COLO668 (cell line): ENCODE measurements around the gene ADAMTS9.

Experiments used
- DNase-seq: peaks from one replicate; lab custom pipeline; 2025; ENCODE audit not compliant: unreplicated experiment; lab: John Stamatoyannopoulos, UW

ADAMTS9 gene

DNA sequence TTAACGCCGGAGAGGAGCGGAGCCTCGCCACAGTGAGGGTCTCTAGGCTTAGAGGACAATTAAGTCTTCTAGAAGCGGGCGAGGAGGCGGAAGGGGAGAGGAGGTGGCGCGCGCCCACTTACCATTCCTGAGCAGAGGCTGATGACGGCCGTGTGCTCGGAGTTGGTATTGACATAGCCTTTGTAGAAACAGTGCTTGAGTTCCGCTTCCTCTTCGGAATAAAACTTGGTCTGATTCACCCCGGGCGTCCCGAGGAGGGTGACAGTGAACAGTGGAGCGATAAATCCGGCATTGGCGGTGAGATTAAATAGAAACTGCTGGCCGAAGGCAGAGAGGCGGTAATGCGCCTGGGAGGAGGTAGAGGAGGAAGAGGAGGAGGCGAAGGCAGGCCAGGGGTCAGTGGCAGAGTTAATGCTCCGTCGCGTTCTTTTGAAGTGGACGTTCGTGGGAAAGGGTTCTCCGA is 1.3 kb downstream of the ADAMTS9 start:
- DNase-seq: peak; percentile 43

DNA sequence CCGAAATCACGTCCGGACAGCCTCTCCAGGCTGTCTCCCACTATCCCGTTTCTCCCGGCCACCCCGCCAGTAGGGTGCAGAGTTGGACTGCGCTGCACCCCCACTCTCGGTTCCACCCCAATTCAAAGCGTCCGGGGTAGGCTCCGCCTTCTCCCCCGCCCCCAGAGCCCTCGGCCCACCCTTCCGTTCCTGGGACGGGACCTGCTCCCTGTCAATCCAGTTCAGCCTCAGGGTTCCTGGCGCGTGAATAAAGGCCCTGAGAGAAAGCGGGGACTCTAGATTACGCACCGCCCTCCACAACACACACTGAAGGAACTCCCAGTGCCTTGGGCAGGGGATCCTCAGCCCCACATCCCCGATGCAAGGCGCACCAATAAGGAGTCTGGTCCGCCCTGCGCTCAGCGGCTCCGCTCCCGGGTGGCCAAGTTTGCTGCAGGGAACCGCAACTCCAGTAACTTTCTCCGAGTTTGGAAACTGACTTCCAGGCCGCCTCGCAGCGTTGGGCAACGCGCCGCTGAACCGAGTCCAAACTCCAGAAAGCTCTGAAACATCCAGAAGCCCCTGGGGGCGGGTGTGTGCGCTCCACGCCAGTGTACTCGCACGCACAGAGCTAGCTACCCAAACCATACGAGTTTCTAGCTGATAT is 1.9 kb downstream of the ADAMTS9 start:
- peak; percentile 51 for DNase-seq

DNA sequence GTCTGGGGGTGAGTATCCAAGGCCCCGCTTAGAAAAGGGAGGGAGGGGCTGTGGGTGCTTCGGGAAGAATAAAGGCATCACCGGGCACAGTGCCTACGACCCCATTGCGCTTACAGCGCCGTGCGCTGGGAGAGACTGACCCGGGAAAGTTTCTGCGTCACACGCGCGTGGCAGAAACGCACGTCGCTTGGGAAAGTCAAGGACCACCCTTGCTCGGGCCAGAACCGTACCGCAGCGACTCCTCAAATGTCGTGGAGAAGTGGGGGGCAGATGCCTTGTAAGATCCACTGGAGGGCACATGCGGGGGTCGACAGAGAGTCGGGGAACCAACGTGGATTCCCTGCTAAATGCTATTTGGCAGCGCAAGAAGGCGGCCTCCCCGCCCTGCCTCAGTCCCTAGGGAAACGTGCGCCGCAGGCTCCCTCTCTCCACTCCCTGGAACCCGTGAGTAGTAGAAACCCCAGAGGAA is 2.4 kb downstream of the ADAMTS9 start:
- DNase-seq: peak; percentile 19

DNA sequence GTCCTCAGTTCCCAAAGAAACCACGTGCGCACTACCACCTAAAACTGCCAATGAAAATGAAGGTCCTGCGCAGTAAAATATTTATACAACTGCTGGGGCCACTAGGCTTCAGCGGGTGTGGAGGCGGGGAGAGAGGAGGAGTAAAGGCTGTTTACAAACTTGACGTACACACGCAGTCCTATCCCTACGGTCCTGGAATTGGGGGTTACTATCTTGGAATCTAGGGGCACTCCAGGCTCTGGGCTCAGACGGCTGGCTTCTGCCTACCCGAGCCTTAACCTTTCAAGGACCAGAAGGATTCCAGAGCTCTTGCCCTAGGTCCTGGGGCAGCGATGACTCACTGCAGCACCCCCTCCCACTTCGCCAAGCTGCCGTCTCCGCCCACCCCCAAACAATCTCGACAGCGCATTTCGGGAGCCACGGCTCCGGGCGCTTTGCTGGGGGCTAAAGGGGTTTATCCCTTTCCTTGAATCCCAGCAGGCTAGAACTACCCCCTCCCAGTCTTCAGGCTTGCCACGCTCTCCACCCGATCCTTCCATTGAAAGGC is 3.0 kb downstream of the ADAMTS9 start:
- no peak for DNase-seq

DNA sequence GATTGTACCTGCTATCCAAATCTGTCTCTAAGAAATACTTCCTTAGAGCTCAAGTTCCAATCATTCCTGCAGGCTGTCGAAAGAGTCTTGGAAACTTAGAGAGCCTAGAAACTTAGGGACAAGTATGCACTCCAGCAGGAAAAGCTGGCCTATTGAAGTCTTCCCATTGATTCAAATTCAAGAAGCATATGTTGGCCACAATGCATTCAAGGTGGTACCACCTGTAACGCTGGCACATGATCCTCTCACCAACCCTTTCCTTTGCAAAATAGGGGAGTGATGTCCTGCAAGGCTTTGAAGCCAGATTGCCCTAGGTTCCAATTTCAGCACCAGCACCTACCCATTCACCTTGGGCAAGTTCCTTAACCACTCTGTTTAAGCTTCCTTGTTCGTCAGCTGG is 6.0 kb downstream of the ADAMTS9 start:
- DNase-seq: no peak

DNA sequence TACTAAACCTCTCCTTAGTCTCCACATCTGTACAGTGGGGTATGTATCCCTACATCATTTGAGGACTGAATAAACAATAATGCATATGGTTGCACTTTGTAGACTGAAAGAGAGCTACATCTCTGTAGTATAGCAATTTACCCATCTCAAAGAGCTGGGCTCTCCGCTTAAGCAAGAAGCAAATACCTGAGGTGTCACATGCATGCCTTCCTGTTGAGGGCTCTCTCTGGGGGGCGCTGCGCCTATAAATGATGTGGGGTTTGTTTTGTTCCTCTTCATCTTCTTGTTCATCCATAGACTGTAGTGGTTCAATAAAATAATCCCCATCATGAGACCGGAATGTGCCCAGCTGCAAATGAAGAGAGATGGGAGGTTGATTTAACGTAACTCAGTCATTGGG is 6.8 kb downstream of the ADAMTS9 start:
- no peak for DNase-seq

DNA sequence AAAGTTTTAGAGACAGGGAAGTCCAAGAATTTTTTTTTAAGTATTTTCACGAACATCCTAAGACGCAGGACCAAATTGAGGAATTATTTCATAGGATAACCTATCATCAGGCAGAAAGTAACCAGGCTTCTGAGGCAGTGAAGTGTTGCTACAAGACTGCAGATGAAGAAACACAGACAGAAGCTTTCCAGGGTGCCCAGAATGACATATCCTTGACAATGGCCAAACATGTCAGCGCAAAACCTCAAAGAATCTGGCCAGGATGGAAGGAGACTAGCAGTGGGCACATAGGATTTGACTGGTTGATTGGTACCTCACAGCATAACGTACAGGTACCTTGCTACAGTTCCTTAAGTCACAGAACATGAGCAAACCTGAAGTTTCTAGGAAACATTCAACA is 7.5 kb downstream of the ADAMTS9 start:
- DNase-seq: no peak

DNA sequence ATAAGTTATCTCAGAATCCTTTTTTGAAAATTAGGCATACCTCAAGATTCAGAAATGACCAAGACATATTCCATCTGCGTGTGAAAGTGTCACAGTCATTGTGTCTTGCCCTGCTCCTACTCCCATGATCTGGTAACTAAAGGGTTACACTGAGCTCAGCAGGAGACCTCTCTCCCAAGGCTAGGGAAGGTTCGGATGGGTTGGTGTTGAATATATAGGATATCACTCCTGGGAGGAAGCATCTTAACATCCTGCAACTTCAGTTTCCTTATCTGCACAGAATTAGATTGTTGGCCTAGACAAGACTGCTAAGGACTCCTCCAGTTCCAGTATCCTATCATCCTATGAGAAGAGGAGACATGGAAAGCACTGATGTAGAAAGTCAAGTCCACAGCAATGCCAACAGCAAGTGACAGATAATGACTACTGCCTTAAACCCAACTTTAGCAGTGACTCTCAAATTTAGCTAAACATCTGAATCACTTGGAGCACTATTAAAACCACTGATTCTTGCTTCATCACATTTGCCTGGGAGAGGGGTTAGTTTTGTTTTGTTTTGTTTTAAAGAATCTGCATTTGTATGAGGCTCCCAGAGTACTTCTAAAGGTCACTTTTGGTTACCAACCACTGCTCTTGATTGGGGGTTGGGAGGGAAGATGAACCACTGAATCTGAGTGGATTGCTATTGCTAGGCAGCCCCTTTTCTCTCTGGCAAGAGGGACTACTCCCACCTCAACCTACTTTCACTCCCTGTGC is 9.7 kb downstream of the ADAMTS9 start:
- no peak for DNase-seq

DNA sequence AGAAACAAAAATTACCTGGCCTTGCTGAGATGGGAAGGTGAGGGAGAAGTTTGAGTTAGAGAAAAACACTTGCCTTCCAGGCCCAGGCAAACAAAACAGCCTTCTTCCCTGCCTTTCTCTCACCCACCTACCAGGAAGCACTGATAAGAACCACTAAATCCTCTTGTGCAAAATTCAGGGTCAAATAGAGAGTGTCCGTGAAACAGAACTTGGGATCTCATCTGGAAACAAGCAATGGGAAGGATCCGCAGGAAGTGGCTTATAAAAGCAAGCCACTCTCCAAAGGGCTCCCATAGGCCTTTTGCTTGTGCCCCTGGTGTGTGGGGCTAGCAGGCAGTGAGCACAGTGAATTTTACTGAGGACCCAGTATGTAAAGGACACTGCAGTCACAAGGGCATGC is 11.0 kb downstream of the ADAMTS9 start:
- DNase-seq: no peak

DNA sequence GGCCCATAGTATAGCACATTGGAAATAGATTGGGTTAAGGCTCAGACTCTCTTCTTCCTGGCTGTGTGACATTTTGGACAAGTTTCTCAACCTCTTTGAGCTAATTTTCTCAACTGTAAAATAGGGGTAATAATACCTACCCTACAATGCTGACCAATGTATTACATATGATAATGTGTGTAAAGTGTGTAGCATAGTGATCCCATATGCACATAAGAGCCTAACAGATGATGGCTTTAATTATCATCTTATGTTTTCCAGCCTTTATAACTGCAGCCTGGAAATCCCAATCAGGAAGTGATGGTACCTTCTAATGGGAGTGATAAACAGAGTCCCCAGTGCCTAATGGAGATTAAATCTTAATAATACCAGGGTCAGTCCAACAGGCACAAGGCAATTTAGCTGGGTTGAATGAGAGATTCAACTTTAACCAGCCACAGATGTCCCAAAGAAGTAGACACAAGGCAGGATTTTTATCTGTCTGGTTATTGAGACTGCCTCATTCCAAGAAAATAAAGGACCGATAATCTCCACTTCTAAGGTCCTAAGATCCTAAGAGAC is 12.0 kb downstream of the ADAMTS9 start:
- no peak for DNase-seq

DNA sequence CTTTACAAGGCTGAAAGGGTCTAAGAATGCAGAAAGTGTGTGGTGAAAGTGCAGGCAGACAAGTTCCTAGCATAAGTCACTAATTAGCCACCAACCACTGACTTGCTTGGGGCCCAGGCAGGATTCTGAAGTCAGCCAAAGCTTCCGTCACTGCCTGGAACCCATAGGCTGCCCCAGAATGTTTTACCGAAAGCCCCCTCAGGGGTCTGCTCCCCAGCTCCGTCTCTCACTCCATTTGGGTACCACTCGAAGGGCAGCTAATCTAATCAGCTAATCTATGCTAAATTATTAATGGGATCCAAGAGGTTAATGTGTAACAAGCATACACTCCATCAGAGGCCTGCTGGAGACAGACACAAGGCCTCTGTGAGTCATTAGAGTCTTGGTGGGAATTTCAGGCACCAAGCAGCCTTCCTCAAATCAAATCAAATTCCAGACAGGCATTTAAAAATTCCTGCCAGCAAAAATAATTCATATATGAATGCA is 13.2 kb downstream of the ADAMTS9 start:
- no peak for DNase-seq

DNA sequence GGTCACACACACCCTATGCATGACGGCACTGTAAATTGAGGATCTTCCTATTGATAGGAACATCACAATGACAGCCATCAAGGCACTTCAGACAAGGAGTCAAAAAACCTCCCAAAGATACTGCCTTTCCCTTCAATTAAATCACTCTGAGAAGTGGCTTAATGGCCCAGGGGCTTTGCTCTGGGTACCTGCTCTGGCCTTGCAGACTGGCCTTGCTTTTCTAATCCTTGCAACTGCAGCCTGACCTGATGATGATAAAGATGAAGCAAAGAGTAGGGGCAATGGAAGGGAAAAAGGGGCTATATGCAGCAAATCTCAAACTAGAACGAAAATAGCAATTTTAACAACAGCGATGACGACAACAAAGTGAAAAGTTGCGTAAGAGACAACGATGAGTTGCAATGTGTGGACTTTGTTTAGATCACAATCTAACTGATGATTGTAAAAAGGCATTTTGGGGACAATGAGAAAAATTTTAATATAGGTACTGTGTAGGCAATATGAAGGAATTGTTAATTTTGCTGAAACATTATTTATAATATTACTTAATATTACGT is 14.6 kb downstream of the ADAMTS9 start:
- DNase-seq: no peak

DNA sequence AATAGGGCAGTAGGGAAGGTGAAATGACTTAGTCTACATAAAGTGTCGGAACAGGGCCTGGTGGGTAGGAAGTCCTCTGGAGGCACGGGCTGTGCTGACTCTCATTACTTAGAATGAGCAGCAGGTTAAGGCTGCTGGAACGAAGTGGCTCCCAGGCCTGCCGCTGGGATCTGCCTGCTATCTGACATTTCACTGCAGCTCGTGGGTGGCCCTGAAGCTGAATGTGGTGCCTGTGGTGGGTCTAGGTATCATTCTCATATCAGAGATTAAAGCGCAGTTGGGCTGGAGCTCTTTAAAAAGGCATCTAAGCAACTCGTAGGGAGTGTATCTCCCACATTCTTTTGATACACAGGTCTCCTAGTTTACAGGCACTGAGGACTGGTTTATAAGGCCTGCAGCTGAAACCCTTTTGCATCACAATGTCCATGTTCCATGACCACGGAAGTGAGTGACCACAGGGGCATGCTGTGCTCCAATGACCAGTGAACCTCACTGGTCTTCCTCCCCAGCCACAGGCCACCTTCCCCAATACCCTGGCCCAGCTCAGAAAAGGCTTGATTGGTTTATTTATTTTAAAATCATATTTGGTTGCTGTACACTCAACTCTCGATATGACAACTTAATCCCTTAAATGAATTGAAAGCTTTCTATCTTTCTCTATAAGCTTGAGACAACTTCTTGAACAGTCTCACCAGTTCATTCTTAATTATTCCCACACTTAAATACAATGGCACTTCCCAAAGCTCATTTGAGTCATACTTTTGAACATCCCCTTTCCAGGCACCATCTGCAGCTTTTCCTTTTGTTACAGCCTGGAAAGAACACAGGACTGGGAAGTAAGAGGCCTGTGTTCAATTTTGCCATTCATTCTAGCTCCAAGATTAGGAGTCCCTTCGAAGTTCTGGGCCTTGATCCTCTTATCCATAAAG is 19.0 kb downstream of the ADAMTS9 start:
- DNase-seq: no peak

DNA sequence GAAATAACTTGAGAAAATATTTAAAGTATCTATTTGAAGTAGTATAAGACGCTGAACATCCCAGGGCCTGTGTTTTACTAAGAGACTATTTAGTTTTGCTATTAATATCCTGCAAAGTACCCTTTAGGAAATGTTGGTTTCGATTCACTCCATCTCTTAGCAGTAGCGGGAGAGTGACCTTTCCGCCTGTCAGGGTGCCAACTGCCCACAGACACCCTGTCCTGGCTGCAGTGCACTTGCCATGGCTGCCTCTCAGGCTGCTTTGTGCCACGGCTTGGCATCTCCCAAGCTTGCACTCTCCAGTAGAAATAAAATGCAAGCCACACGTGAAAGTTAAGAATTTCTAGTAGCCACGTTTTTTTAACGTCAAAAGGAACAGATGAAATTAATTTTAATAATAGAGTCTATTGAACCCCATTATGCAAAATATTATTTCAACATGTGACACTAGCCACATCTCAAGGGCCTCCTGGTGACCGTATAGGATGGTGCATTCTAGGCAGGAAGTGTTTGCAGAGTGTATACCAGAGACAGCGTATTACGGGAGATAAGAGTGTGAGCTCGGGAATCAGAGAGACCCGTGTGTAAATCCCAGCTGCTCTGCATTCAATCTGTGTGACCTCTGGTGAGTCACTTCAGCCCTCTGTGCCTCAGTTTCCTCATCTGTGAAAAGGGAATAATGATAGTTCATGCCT is 19.8 kb downstream of the ADAMTS9 start:
- no peak for DNase-seq

DNA sequence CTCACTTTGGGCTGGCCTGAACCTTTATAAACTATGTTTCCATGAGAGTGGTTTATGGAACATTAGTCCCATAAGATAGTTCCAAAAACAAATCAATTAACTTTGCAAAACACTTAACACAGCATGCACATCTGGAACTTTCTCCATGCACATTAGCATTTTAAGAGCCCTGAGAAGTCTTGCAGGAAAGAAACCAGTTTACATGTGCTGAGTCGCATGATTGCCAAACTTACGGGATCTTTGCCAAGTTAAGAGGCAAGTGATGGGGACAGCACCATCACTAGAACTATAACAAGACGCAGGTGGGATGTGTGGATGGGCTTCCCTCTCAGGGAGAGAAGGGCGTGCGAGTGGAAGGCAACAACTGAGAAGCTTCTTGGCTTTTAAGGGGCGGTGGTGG is 20.7 kb downstream of the ADAMTS9 start:
- DNase-seq: no peak

DNA sequence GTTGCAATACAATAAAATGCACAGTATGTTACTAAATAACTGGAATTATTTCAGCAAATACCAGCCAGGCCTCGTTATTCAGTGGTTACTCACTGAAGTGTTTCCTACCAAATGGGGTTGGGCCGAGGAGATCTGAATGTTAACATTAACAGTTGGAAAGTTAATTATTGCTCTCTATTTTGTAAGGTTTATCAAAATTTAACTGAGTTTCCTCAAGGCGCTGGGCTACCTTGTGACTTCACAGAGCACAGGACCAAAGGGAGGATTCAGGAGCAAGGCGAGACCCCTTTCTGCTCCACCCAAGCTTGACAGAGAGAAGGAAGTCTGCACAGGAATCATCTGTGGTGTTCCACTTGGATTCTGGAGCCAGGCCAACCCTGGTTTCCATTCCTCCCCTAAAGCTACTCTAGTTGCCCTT is 21.6 kb downstream of the ADAMTS9 start:
- DNase-seq: no peak

DNA sequence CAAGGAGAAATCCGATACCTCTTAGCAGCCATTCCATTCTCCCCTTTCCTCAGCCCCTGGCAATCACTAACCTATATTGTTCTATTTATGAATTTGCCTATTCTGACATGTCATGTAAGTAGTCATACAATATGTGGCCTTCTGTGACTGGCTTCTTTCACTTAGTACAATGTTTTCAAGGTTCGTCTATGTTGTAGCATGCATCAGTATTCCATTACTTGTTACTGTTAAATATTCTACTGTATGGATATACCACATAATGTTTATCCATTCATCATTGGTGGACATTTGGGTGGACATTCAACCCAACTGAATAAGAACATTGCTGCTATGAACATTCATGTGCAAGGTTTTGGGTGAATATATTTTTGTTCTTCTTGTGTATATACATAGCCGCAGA is 23.4 kb downstream of the ADAMTS9 start:
- DNase-seq: no peak

DNA sequence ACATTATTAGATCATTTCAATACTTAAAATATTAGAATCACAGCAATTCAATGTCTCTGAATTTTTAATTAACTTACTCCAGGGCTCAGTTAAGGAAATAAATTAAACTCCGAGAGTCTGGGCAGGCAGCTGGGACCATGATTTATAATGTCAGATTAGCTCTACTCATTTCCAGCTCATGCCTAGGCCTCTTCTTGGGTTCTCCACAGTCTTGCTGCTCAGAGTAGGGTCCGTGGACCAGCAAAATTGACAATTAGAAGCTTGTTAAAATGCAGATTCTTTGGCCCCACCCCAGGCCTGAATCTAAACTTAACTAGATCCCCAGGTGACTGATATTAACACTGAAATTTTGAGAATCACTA is 28.2 kb downstream of the ADAMTS9 start:
- DNase-seq: no peak

DNA sequence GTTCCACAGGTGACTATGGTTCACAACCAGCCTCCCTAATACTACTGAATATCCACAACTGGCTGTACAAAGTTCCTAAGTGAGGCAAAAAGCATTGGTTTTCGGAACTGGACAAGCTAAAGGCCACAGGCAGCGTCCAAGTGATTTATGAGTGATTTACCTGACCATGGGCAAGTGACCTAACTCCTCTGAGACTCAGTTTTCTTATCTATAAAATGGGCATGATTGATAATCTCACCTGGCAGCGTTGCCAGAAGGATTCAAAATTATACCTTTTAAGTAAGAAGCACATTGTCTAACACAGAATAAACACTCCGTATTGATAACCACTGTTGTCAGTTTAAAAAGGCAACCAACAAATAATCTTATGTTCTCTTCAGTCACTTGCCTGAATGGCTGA is 29.8 kb downstream of the ADAMTS9 start:
- DNase-seq: no peak

DNA sequence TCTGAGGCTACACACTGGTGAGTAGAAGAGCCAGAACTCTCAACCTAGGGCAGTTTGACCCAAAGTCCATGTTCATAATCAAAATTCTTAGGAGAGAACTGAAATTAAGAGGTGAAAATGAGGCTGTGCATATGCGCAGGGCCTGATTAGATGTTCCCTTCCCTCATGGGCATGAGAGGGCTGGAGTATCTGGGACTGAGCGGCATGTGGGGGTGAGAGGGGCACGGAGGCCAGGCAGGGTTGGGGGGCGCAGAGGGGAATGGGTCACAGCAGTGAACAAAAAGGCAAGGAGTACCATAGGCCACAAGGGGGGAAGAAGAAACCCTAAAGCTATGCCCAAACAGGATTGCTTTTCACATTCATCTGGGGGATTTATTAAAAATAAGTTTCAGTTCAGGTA is 31.3 kb downstream of the ADAMTS9 start:
- no peak for DNase-seq
